ENCODE measurements around the gene ITGA5.

ITGA5 gene

DNA sequence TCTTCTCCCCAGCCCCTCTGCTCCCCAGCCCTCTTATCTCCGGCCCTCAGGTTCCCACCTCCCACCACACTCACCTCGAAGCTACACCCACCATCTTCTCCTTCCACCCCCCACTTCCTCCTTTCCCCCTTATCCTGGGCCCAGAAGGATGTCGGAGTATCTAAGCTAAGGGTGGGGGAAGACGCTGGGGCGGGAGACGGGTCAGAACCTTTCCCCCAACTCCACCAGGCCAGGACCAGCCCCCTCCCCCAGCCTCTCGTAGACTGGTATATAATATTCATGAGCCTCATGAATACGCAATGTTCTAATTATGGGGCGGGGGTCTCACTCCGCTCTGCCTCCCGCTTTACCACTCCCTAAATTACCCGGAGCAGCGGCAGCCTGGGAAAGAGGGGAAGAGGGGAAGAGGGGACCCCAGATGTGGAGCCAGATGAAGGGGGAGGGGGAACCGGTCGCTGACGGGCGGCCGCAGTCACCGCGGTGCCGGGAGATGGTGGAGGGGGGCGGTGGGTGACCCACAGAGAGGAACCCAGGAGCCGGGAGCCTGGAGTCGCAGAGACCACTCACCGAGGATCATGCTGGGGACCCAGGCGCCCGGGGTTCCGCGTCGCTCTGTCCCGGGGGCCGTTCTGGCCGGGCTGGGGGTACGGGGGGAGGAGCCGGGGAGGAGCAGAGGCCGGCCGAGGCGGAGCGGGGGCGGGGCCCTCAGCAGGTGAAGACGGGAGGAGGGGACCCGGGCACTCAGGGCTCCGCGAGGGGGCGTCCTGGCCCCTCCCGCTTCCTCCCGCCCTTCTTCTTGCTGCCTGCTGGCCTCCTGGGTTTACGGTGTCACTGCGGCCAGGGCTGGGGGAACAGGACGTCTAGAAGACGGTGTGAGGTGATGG, 28.2 kb downstream of the ITGA5 start:
- TF ChIP-seq FOXP2 (optimal IDR thresholded peaks at IDR 0.05; ENCODE audit: borderline replicate concordance, extremely low read depth, extremely low read length, insufficient read depth) (no peak), TAF1 (IDR thresholded peaks at IDR 0.05; ENCODE audit: borderline replicate concordance, insufficient read depth, low read length) (no peak), POLR2AphosphoS5 (IDR thresholded peaks at IDR 0.05; ENCODE audit: low read depth, low read length) (no peak), SIN3A (IDR thresholded peaks at IDR 0.05; ENCODE audit: borderline replicate concordance, insufficient read depth, low read length) (no peak)
- TF ChIP-seq, protein P1, sequence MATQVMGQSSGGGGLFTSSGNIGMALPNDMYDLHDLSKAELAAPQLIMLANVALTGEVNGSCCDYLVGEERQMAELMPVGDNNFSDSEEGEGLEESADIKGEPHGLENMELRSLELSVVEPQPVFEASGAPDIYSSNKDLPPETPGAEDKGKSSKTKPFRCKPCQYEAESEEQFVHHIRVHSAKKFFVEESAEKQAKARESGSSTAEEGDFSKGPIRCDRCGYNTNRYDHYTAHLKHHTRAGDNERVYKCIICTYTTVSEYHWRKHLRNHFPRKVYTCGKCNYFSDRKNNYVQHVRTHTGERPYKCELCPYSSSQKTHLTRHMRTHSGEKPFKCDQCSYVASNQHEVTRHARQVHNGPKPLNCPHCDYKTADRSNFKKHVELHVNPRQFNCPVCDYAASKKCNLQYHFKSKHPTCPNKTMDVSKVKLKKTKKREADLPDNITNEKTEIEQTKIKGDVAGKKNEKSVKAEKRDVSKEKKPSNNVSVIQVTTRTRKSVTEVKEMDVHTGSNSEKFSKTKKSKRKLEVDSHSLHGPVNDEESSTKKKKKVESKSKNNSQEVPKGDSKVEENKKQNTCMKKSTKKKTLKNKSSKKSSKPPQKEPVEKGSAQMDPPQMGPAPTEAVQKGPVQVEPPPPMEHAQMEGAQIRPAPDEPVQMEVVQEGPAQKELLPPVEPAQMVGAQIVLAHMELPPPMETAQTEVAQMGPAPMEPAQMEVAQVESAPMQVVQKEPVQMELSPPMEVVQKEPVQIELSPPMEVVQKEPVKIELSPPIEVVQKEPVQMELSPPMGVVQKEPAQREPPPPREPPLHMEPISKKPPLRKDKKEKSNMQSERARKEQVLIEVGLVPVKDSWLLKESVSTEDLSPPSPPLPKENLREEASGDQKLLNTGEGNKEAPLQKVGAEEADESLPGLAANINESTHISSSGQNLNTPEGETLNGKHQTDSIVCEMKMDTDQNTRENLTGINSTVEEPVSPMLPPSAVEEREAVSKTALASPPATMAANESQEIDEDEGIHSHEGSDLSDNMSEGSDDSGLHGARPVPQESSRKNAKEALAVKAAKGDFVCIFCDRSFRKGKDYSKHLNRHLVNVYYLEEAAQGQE (IDR thresholded peaks at IDR 0.05; ENCODE audit: insufficient read depth in 1 of 2, low read depth in 2 of 2, low read length in 2 of 2) = no peak

DNA sequence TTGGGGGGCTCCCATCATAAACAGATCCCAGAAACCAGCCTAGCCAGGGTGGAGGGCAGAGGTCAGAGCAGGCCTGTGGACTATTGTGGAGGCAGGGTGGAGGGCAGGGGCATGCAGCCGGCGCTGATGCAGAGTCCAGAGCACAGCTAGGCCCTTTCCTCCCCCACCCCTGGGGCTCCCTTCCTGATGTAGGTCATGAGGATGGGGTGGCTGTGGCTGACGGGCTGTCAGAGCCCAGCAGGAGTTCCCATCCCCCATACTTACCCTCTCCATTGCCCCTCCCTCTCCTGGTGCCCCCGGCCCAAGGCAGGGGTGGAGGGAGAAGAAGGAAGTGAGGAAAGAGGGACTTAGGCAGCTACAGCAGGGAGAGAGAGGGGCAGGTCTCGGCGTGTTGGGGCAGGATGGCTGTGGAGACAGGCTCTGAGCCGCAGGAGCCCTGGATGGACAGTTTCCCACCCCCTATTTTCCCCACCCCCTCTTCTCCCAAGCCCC, 28.8 kb downstream of the ITGA5 start:
- TF ChIP-seq, protein P1 (IDR thresholded peaks at IDR 0.05; ENCODE audit: insufficient read depth in 1 of 2, low read depth in 2 of 2, low read length in 2 of 2) = no peak
- TF ChIP-seq TAF1 (IDR thresholded peaks at IDR 0.05; ENCODE audit: borderline replicate concordance, insufficient read depth, low read length) (no peak), FOXP2 (optimal IDR thresholded peaks at IDR 0.05; ENCODE audit: borderline replicate concordance, extremely low read depth, extremely low read length, insufficient read depth) (no peak), POLR2AphosphoS5 (IDR thresholded peaks at IDR 0.05; ENCODE audit: low read depth, low read length) (no peak)

DNA sequence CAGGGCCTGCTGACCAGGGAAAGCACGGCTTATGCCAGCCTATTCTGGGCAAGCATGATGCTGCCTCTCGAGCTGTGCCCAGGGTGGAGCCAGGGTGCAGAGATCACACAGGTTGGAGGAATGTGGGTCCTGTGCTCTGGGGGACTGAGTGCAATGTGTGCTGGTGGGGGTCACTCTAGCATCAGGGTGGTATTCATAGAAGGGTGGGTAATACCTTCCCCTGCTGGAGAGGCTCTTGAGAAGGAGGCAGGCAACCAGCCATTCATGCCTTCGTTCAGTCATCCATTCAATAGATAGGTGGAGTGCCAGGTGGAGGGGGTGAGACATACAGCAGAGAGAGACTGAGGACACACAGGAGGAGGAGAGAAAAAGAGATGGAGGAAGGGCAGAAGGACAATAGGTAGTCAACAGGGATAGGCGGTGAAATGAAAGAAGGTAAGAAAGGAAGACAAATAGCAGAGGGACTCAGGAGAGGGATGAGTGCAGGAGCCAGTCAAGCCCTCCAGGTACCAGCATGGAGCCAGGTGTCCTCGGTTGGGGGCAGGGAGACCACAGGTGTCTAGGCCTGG, 29.4 kb downstream of the ITGA5 start:
- no peak for TF ChIP-seq TAF1 (IDR thresholded peaks at IDR 0.05; ENCODE audit: borderline replicate concordance, insufficient read depth, low read length)
- no peak for TF ChIP-seq FOXP2 (optimal IDR thresholded peaks at IDR 0.05; ENCODE audit: borderline replicate concordance, extremely low read depth, extremely low read length, insufficient read depth)
- TF ChIP-seq, protein P1 (IDR thresholded peaks at IDR 0.05; ENCODE audit: insufficient read depth in 1 of 2, low read depth in 2 of 2, low read length in 2 of 2) = no peak
- no peak for TF ChIP-seq POLR2AphosphoS5 (IDR thresholded peaks at IDR 0.05; ENCODE audit: low read depth, low read length)
- TF ChIP-seq SIN3A (IDR thresholded peaks at IDR 0.05; ENCODE audit: borderline replicate concordance, insufficient read depth, low read length) = no peak

DNA sequence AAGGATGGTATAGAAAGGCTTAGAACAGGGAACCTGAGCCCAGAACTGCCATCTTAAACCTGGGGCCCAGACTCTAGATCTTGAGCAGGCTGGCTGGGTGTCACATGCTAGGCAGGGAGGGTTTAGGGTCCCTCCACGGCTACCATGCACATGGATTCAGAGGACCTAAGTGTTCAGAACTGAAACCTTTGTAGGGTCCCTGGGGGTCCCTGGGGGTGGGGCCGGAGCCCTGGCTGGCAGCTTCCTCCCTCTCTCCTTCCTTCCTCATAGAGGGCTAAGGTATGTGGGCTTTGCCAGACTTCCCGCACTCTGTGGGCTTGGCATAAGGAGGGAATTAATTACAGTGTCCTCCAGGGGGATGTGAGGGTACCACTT, 29.9 kb downstream of the ITGA5 start:
- no peak for TF ChIP-seq POLR2AphosphoS5 (IDR thresholded peaks at IDR 0.05; ENCODE audit: low read depth, low read length)
- TF ChIP-seq FOXP2 (optimal IDR thresholded peaks at IDR 0.05; ENCODE audit: borderline replicate concordance, extremely low read depth, extremely low read length, insufficient read depth) = no peak
- no peak for TF ChIP-seq SIN3A (IDR thresholded peaks at IDR 0.05; ENCODE audit: borderline replicate concordance, insufficient read depth, low read length)
- TF ChIP-seq, protein P1 (IDR thresholded peaks at IDR 0.05; ENCODE audit: insufficient read depth in 1 of 2, low read depth in 2 of 2, low read length in 2 of 2) = no peak
- TF ChIP-seq TAF1 (IDR thresholded peaks at IDR 0.05; ENCODE audit: borderline replicate concordance, insufficient read depth, low read length) = no peak

Measured in PFSK-1 (cell line).